Hematopoietic multipotent progenitor cell treated with erythropoietin and hydrocortisone succinate and interleukin-3 and kit ligand, for 6 days (in vitro differentiated cells): ENCODE measurements around the gene CALHM3.
"Not testable (repeated sequence)": the region's sequence is repeated elsewhere in the genome, so short reads cannot be mapped to it uniquely, and the experiment has no call there.

Source experiments
- DNase-seq: peaks from one replicate; pipeline ENCODE4 v3.0.0-alpha.2; 2015

Gene CALHM3

GRCh38 chr10:103502849-103503660, 24.0 kb upstream of the CALHM3 start:
- DNase-seq: no peak

GRCh38 chr10:103501186-103501585, 22.1 kb upstream of the CALHM3 start:
- no peak for DNase-seq

GRCh38 chr10:103500481-103500880, 21.4 kb upstream of the CALHM3 start:
- DNase-seq: no peak

GRCh38 chr10:103499881-103500280, 20.8 kb upstream of the CALHM3 start:
- DNase-seq: no peak

GRCh38 chr10:103498936-103499638, 20.0 kb upstream of the CALHM3 start:
- DNase-seq: no peak

- DNase-seq: no peak
Measured at GRCh38 chr10:103497161-103497915, 18.3 kb upstream of the CALHM3 start.

GRCh38 chr10:103495321-103495720, 16.3 kb upstream of the CALHM3 start:
- no peak for DNase-seq

GRCh38 chr10:103493916-103494877, 15.2 kb upstream of the CALHM3 start:
- no peak for DNase-seq

- peak; percentile 17 for DNase-seq
Measured at GRCh38 chr10:103493362-103493915, 14.4 kb upstream of the CALHM3 start, which contains the start of gene NEURL1. TSS of gene NEURL1 (plus strand) at chr10:103493705. CDS start at chr10:103494388, 683 bp downstream.

GRCh38 chr10:103492655-103493261, 13.7 kb upstream of the CALHM3 start:
- DNase-seq: no peak

GRCh38 chr10:103491729-103492364, 12.8 kb upstream of the CALHM3 start:
- DNase-seq: no peak

GRCh38 chr10:103490986-103491314, 11.9 kb upstream of the CALHM3 start:
- DNase-seq: no peak

- DNase-seq: no peak
Measured at GRCh38 chr10:103487410-103487708, 8.3 kb upstream of the CALHM3 start.

- not testable (repeated sequence) for DNase-seq
Measured at GRCh38 chr10:103486635-103487409, 7.8 kb upstream of the CALHM3 start.

- DNase-seq: peak; percentile 89
Measured at GRCh38 chr10:103481974-103482531, 3.0 kb upstream of the CALHM3 start.

GRCh38 chr10:103480521-103480920, 1.5 kb upstream of the CALHM3 start:
- no peak for DNase-seq

GRCh38 chr10:103478671-103479070, 369 bp downstream of the CALHM3 start:
- DNase-seq: no peak

GRCh38 chr10:103476046-103476768, 2.8 kb downstream of the CALHM3 start:
- peak; percentile 33 for DNase-seq

- DNase-seq: no peak
Measured at GRCh38 chr10:103475437-103475836, 3.6 kb downstream of the CALHM3 start.
